Naive B cell (primary cell): Measurements from ENCODE around the gene PHC2. TPM values are rescaled to one million over a fixed set of nuclear protein-coding genes. Genes with fewer than 3 reads are reported as not detected.

Source experiments
- ATAC-seq, 2 donors: fragments of 150-1000 bp; cut with Tn5 transposase; 2 replicates each; pipeline ENCODE4 v1.10.0; 2021; ENCODE audit warnings: low read depth in 2 of 2, mild to moderate bottlenecking in 2 of 2, moderate library complexity in 2 of 2
- DNase-seq: peaks from one replicate; pipeline ENCODE4 v3.0.0; 2022
- H3K27ac Mint-ChIP-seq, 6 donors: one replicate each; pipeline ENCODE4 v1.8.0; 2020 to 2022; ENCODE audit warnings: mild to moderate bottlenecking in 6 of 6, mixed read lengths in 6 of 6, moderate library complexity in 5 of 6, inconsistent platforms in 2 of 6
- H3K27me3 Mint-ChIP-seq, 3 donors: one replicate each; pipeline ENCODE4 v1.8.0; 2021 to 2022; ENCODE audit warnings: mixed read lengths in 3 of 3, mild to moderate bottlenecking in 1 of 3
- H3K36me3 Mint-ChIP-seq, 2 donors: one replicate each; pipeline ENCODE4 v1.8.0; 2020 to 2022; ENCODE audit warnings: mixed read lengths in 2 of 2, inconsistent platforms in 1 of 2, mild to moderate bottlenecking in 1 of 2
- H3K4me1 Mint-ChIP-seq, 3 donors: one replicate each; pipeline ENCODE4 v1.8.0; 2020 to 2022; ENCODE audit warnings: mixed read lengths in 3 of 3, inconsistent platforms in 1 of 3, mild to moderate bottlenecking in 1 of 3, moderate library complexity in 1 of 3
- H3K4me3 Mint-ChIP-seq, 8 donors: one replicate each; pipeline ENCODE4 v1.8.0; 2020 to 2022; ENCODE audit warnings: mild to moderate bottlenecking in 8 of 8, mixed read lengths in 8 of 8, moderate library complexity in 8 of 8, inconsistent platforms in 2 of 8
- H3K9me3 Mint-ChIP-seq, 7 donors: one replicate each; pipeline ENCODE4 v1.8.0; 2020 to 2022; ENCODE audit warnings: mixed read lengths in 7 of 7, mild to moderate bottlenecking in 5 of 7, inconsistent platforms in 2 of 7, moderate library complexity in 1 of 7
- polyA plus RNA-seq, 6 donors: library from polyadenylated mRNA; unstranded; fragments of 300-500 nt; fragmentation: Illumina TruSeq; gene quantifications; one replicate each; pipeline ENCODE4 v1.2.3, GENCODE V29; 2021; ENCODE audit warnings: low read depth in 6 of 6

Gene PHC2
- polyA plus RNA-seq, 6 donors from 2014 or later: 13.0 to 30.6 (median 20.3) TPM

DNA sequence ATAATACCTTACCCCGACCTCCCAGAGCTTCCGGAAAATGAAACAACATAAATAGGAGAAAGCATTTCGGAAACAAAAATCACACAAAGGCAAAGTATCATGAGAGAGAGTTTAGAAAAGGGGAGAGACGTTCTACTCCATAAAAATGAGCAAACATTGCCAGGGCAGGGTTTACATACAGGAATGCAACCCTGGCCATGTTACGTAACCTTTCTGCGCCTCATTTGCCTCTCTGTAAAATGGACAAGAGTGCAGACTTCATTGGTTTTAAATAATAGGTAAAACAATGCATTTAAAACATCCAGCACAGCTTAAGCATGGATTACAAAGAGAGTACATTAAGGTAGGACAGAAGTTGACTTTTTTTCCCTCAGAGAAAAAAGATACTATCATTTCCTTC lies 45.6 kb downstream of the PHC2 start:
- DNase-seq: no peak
- H3K9me3 Mint-ChIP-seq: no peaks in the 10 kb centered on the region
- H3K27ac Mint-ChIP-seq: no peak overlapping the region
- no peaks in the 10 kb centered on the region for H3K36me3 Mint-ChIP-seq
- no peak overlapping the region for H3K4me3 Mint-ChIP-seq
- H3K4me1 Mint-ChIP-seq: peaks cover 14 to 16% (median 14%) of the 10 kb centered on the region in 3 donors
- H3K27me3 Mint-ChIP-seq: peaks cover 10 to 14% (median 13%) of the 10 kb centered on the region in 3 donors
- no peak for ATAC-seq

DNA sequence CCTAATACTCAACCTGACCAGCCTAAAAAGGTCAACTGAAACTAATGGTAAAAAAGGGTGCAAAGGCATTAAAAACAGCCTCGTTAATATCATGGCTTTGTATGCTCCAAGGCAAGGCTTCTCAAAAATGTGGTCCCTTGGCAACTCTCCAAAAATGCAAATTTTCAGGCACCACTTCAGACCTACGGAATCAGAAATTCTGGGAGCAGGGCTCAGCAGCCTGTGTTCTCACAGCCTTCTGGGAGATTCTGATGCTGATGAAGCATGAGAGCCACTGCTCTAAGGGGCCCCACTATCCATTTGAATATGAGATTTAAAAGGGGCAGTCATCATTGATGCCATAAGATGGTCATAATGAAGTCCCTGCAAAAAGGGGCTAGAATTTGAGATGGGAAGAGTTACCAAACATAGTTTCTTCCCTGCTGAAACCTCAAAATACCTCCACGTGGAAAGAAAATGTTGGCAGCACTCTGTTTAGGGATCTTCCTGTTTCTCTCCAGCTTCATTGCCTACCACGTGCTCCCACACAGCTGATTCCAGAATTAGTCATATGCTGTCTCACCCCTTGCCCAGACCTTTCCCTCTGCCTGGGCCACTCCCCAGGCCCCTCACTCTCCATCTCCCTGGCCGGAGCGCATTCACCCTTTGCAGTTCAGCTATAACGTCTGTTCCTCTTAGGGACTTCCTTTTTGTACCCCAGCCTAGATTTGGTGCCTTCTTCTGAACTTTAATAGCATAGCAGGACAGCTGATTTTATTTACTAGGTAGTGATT lies 46.7 kb downstream of the PHC2 start:
- DNase-seq: no peak
- Mint-ChIP-seq H3K4me1 (peaks cover 14 to 20% (median 16%) of the 10 kb centered on the region in 3 donors), H3K4me3 (no peak overlapping the region)

GRCh38 chr1:33383489-33383888 lies 47.4 kb downstream of the PHC2 start:
- Mint-ChIP-seq H3K4me3 (no peak overlapping the region), H3K36me3 (no peaks in the 10 kb centered on the region), H3K4me1 (peaks cover 14 to 20% (median 16%) of the 10 kb centered on the region in 3 donors), H3K27me3 (peaks cover 17 to 26% (median 22%) of the 10 kb centered on the region in 3 donors), H3K27ac (no peak overlapping the region), H3K9me3 (no peaks in the 10 kb centered on the region)
- ATAC-seq: no peak
- DNase-seq: no peak

More for the DNA sequence above, 46.7 kb downstream of the PHC2 start:
- no peaks in the 10 kb centered on the region for H3K36me3 Mint-ChIP-seq
- peaks cover 17 to 24% (median 22%) of the 10 kb centered on the region in 3 donors for H3K27me3 Mint-ChIP-seq
- no peak for ATAC-seq
- H3K27ac Mint-ChIP-seq: peak overlapping the region in 2 of 6 donors; percentile 65 to 83
- H3K9me3 Mint-ChIP-seq: no peaks in the 10 kb centered on the region

- H3K27ac Mint-ChIP-seq: peak overlapping the region in 1 of 6 donors; percentile 9
- H3K4me3 Mint-ChIP-seq: peak overlapping the region in 1 of 8 donors; percentile 27
- H3K36me3 Mint-ChIP-seq: no peaks in the 10 kb centered on the region
- H3K4me1 Mint-ChIP-seq: peaks cover 14 to 20% (median 16%) of the 10 kb centered on the region in 3 donors
- no peaks in the 10 kb centered on the region for H3K9me3 Mint-ChIP-seq
- ATAC-seq (no peak), DNase-seq (no peak)
- H3K27me3 Mint-ChIP-seq: peaks cover 17 to 26% (median 22%) of the 10 kb centered on the region in 3 donors
Observed at GRCh38 chr1:33382661-33383415, 48.1 kb downstream of the PHC2 start.

- H3K27me3 Mint-ChIP-seq: peaks cover 17 to 26% (median 22%) of the 10 kb centered on the region in 3 donors
- peak; percentile 85 to 98 for ATAC-seq
Observed at GRCh38 chr1:33381977-33382376, 48.9 kb downstream of the PHC2 start.

GRCh38 chr1:33380811-33381210 lies 50.1 kb downstream of the PHC2 start:
- Mint-ChIP-seq H3K27ac (no peak overlapping the region), H3K36me3 (no peaks in the 10 kb centered on the region), H3K4me3 (peak overlapping the region in 1 of 8 donors; percentile 39), H3K4me1 (peaks cover 14 to 20% (median 16%) of the 10 kb centered on the region in 3 donors), H3K27me3 (peaks cover 17 to 26% (median 22%) of the 10 kb centered on the region in 3 donors), H3K9me3 (no peaks in the 10 kb centered on the region)
- ATAC-seq (no peak), DNase-seq (no peak)

More at GRCh38 chr1:33381977-33382376, 48.9 kb downstream of the PHC2 start:
- Mint-ChIP-seq H3K27ac (peak overlapping the region in 1 of 6 donors; percentile 31), H3K4me3 (peak overlapping the region in 2 of 8 donors; percentile 32 to 54), H3K36me3 (no peaks in the 10 kb centered on the region), H3K4me1 (peaks cover 14 to 20% (median 16%) of the 10 kb centered on the region in 3 donors), H3K9me3 (no peaks in the 10 kb centered on the region)
- peak; percentile 25 for DNase-seq

GRCh38 chr1:33379631-33380354 lies 51.1 kb downstream of the PHC2 start:
- DNase-seq (no peak), ATAC-seq (no peak)
- Mint-ChIP-seq H3K36me3 (no peaks in the 10 kb centered on the region), H3K27ac (peak overlapping the region in 1 of 6 donors; percentile 41), H3K27me3 (peaks cover 17 to 27% (median 26%) of the 10 kb centered on the region in 3 donors), H3K9me3 (no peaks in the 10 kb centered on the region), H3K4me1 (peaks cover 14 to 20% (median 16%) of the 10 kb centered on the region in 3 donors), H3K4me3 (no peak overlapping the region)

GRCh38 chr1:33378976-33379375 lies 51.9 kb downstream of the PHC2 start:
- Mint-ChIP-seq H3K9me3 (no peaks in the 10 kb centered on the region), H3K27me3 (peaks cover 20 to 26% (median 24%) of the 10 kb centered on the region in 3 donors), H3K36me3 (no peaks in the 10 kb centered on the region), H3K27ac (no peak overlapping the region), H3K4me3 (no peak overlapping the region), H3K4me1 (peaks cover 14 to 20% (median 16%) of the 10 kb centered on the region in 3 donors)
- ATAC-seq (no peak), DNase-seq (no peak)

DNA sequence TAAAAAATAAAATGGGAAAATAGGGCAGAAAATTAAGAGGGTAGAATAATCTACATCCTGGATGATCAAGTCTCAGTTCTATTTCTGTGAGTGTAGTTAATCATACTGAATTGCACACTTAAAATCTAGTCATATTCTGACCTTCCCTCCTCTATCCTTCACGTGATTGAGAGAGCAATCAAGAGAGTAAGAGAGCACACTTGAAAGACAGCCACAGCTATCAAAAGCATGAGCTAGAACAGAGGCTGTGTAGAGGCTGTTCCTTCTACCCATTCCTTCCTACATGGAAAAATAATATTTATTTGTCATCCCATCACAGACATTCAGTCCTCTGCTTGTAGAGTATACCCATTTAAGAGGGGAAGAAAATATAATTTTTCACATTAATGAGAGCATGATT lies 52.4 kb downstream of the PHC2 start:
- Mint-ChIP-seq H3K36me3 (no peaks in the 10 kb centered on the region), H3K9me3 (no peaks in the 10 kb centered on the region), H3K27me3 (peaks cover 24 to 31% (median 28%) of the 10 kb centered on the region in 3 donors), H3K4me3 (no peak overlapping the region), H3K4me1 (peaks cover 14 to 20% (median 16%) of the 10 kb centered on the region in 3 donors), H3K27ac (no peak overlapping the region)
- ATAC-seq (no peak), DNase-seq (no peak)

DNA sequence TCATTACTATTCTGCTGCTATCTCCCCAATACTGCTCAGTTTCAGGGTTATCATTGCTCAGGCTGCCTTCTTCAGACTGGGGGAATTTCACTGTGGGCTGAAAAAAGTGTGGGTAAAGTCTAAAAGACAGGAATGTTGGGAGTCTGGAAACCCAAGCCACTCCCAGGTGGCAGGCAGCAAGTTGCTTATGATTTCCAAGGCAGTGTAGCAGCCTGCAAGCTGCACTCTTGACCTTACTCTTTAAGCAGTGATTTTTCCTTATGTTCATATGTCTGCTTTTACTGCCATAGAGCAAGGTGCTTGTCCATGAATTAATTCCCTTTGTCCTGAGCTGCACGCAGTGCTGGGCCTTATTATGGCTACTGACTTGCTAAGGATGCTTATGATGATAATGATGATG lies 53.1 kb downstream of the PHC2 start:
- peaks cover 26 to 36% (median 31%) of the 10 kb centered on the region in 3 donors for H3K27me3 Mint-ChIP-seq
- no peak overlapping the region for H3K27ac Mint-ChIP-seq

GRCh38 chr1:33377013-33377412 lies 53.9 kb downstream of the PHC2 start:
- Mint-ChIP-seq H3K4me1 (peaks cover 8 to 15% (median 10%) of the 10 kb centered on the region in 3 donors), H3K4me3 (no peak overlapping the region), H3K27me3 (peaks cover 26 to 38% (median 36%) of the 10 kb centered on the region in 3 donors), H3K27ac (no peak overlapping the region), H3K36me3 (no peaks in the 10 kb centered on the region), H3K9me3 (no peaks in the 10 kb centered on the region)
- no peak for ATAC-seq
- no peak for DNase-seq

More for the DNA sequence above, 53.1 kb downstream of the PHC2 start:
- no peak overlapping the region for H3K4me3 Mint-ChIP-seq
- DNase-seq: no peak
- H3K36me3 Mint-ChIP-seq: no peaks in the 10 kb centered on the region
- ATAC-seq: no peak
- H3K9me3 Mint-ChIP-seq: no peaks in the 10 kb centered on the region
- peaks cover 14 to 20% (median 16%) of the 10 kb centered on the region in 3 donors for H3K4me1 Mint-ChIP-seq

- Mint-ChIP-seq H3K27me3 (peaks cover 17 to 32% (median 26%) of the 10 kb centered on the region in 3 donors), H3K36me3 (no peaks in the 10 kb centered on the region), H3K27ac (peak overlapping the region in 2 of 6 donors; percentile 1 to 73), H3K9me3 (no peaks in the 10 kb centered on the region), H3K4me1 (peaks cover 0 to 6% (median 0%) of the 10 kb centered on the region in 3 donors), H3K4me3 (no peak overlapping the region)
- DNase-seq: no peak
- ATAC-seq: no peak
Observed at GRCh38 chr1:33375316-33375715, 55.6 kb downstream of the PHC2 start.
